Measurements from ENCODE around the gene SH3RF2.

- TF ChIP-seq POLR2AphosphoS5 (IDR thresholded peaks at IDR 0.05; ENCODE audit: low read length) (no peak), TAF1 (IDR thresholded peaks at IDR 0.05; ENCODE audit: borderline replicate concordance, low read depth, low read length) (no peak), SUZ12 (IDR thresholded peaks at IDR 0.05; ENCODE audit: unreplicated experiment) (no peak), PML (IDR thresholded peaks at IDR 0.05; ENCODE audit: low read length) (no peak), ASH2L (IDR thresholded peaks at IDR 0.05; ENCODE audit: borderline replicate concordance, low read depth) (no peak), JUND (IDR thresholded peaks at IDR 0.05; ENCODE audit: low read depth, low read length) (no peak), SP1 (IDR thresholded peaks at IDR 0.05; ENCODE audit: low read depth, low read length) (no peak), NR2C2 (IDR thresholded peaks at IDR 0.05; ENCODE audit: borderline replicate concordance, control insufficient read depth, insufficient read length, low read depth) (no peak)
- TF ChIP-seq, protein P1, sequence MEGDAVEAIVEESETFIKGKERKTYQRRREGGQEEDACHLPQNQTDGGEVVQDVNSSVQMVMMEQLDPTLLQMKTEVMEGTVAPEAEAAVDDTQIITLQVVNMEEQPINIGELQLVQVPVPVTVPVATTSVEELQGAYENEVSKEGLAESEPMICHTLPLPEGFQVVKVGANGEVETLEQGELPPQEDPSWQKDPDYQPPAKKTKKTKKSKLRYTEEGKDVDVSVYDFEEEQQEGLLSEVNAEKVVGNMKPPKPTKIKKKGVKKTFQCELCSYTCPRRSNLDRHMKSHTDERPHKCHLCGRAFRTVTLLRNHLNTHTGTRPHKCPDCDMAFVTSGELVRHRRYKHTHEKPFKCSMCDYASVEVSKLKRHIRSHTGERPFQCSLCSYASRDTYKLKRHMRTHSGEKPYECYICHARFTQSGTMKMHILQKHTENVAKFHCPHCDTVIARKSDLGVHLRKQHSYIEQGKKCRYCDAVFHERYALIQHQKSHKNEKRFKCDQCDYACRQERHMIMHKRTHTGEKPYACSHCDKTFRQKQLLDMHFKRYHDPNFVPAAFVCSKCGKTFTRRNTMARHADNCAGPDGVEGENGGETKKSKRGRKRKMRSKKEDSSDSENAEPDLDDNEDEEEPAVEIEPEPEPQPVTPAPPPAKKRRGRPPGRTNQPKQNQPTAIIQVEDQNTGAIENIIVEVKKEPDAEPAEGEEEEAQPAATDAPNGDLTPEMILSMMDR (IDR thresholded peaks at IDR 0.05 in 2 of 3, conservative IDR thresholded peaks at IDR 0.05 in 1 of 3; ENCODE audit: control insufficient read depth in 2 of 3, extremely low read depth in 1 of 3, insufficient read depth in 1 of 3, low read depth in 3 of 3, low read length in 3 of 3): no peak
These were observed at the start of gene SH3RF2 for GRCh38 chr5:145936401-145937131.

All from GM12878 (cell line).